Activated naive CD8-positive, alpha-beta T cell treated with anti-CD3 and anti-CD28 coated beads, Interleukin-2, amount 50 U/mL, for 16 hours (primary cell): ENCODE results near the gene ESR2.

Experiments
- DNase-seq: peaks from one replicate; pipeline ENCODE4 v3.0.0-alpha.2; 2020; ENCODE audit warnings: low read depth, low spot score

The ESR2 gene

DNA sequence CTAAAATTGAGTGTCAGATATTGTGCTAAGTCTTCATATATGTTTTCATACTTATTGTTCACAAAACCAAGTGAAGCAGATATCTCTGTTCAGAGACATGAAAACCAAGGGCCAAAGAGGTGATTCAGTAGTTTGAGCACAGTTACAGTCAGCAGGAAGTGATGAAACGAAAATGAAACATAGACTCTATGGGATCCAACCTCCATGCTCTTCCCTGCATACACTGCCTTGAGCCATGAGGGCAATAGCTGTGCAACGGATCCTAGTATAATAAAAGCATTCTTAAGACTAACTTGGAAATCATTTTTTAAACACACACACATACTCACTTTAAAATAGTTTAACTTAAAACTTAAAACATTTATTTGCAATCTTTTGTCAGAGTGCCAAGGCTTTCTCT, 27.9 kb downstream of the ESR2 start:
- no peak for DNase-seq

- DNase-seq = no peak
These were observed 28.9 kb downstream of the ESR2 start for GRCh38 chr14:64265222-64265621.

DNA sequence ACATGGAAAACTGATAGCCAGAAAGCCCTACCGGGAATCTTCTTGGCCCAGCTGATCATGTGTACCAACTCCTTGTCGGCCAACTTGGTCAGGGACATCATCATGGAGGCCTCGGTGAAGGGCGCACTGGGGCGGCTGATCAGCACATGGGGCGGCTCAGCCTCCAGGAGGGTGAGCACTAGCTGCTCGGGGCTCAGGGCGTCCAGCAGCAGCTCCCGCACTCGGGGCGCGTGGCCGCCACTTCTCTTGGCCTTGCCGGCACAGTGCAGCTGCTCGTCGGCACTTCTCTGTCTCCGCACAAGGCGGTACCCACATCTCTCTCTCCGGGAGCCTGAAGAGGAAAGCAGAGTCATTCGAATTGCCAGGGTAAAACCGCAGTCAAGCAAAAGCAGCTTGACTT, 33.8 kb downstream of the ESR2 start:
- no peak for DNase-seq

DNA sequence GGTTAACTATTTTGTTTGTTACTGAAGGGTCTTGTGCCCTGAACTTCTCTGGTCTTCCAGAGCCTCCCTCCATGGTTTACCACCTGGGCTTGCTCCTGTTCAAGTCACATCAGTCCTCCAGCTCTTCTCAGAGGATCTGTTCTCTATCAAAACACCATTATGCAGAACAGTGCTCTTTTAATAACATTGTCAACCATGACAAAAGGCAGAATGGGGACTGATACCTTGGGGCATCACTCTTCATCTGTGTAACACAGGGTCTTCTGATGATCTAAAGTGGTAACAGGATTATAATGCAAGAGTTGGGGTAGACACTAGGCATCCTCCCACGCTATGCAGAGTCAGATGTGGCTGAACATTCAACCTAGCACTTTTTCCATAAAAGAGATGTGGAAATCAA, 38.4 kb downstream of the ESR2 start:
- no peak for DNase-seq

GRCh38 chr14:64253672-64254071, 40.5 kb downstream of the ESR2 start:
- DNase-seq = no peak

GRCh38 chr14:64249363-64249762, 44.8 kb downstream of the ESR2 start:
- DNase-seq = no peak

DNA sequence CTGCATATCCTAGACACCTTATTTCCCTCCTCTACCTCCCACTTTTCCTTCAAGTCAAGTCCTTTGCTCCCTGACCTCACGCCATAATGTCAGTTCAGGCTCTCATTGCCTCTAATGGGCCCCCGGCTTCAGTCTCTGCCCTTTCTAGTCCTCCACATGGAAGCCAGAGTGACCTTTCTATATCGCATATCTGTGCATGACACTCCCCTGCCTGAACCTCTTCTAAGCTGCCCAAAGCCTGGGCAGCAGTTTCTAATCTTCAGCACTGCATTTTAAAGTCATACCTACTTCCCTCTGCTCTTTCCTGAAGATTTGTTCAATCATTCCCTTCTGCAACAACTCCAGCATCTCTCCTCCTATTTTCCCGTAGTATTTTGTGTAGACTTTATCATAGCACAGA, 45.5 kb downstream of the ESR2 start:
- DNase-seq = no peak

DNA sequence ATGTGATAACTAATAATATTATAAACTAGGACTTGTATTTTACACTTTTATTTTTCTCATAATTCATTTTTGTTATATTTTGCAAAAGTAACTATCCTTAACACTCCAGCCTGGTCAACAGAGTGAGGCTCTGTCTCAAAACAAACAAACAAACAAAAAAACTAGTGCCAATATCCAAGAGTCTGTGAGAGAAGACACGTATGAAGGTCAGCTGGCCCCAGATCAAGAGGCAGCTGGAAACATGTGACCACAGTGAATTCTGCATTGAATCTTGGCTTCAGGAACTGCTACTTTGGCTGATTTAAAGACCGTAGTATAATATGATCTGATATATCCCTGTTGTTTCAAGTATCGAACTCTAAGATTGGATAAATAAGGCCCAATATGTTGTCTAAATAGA, 47.0 kb downstream of the ESR2 start:
- no peak for DNase-seq

- no peak for DNase-seq
These were observed 47.5 kb downstream of the ESR2 start for GRCh38 chr14:64246688-64247087.

GRCh38 chr14:64245491-64245890, 48.7 kb downstream of the ESR2 start:
- DNase-seq = no peak

GRCh38 chr14:64244279-64244678, 49.9 kb downstream of the ESR2 start:
- no peak for DNase-seq

DNA sequence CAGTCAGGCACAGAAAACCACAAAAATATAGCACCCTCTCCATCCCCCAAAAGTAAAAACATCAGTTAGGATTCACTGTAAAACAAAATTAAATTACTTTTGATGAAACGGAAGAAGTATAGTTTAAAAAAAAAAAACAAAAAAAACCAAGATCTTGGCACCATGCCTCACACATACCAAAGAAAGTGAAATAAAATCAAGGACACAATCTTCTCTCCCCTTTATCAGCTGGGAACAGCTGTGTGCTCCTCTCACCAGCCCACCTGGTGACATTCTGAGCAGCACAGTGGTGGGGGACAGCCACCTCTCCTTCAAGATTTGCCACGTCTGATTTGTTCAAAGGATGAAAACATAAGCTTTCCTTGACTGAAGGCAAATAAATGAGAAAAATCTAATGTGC, 55.5 kb downstream of the ESR2 start:
- DNase-seq = no peak

DNA sequence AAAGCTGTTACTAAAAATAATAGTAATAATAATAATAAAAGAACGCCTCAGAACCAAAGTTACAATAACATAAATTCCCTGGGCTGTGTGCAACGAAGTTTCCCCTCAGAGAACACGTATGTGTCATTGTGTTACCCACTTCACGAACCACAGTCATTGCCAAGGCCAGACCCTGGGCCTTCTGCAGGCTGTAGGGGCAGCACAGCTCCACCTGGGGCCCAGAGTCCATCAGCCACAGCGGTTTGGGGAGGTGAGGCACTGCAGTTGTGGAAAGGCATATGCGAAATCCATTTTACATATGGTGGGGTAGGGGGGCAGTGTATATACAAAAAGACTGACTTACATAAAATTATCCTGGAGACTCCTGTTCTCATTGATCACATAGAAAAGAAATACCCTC, 56.1 kb downstream of the ESR2 start:
- DNase-seq = no peak

GRCh38 chr14:64235652-64236640, 58.2 kb downstream of the ESR2 start:
- DNase-seq = no peak

- no peak for DNase-seq
These were observed 59.1 kb downstream of the ESR2 start for GRCh38 chr14:64234877-64235651.

- no peak for DNase-seq
These were observed 60.5 kb downstream of the ESR2 start for GRCh38 chr14:64233531-64234190.

DNA sequence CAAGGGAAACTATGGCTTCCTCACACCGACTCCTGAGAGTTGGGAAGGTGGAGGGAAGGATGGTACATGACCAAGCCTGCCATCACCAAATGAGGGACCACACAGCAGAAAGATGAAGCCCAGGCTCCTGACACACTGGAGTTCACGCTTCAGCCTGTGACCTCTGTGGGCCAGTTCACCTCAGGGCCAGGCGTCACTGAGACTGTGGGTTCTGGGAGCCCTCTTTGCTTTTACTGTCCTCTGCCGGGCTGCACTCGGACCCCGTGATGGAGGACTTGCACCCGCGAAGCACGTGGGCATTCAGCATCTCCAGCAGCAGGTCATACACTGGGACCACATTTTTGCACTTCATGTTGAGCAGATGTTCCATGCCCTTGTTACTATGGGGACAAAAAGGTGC, 61.2 kb downstream of the ESR2 start:
- no peak for DNase-seq

DNA sequence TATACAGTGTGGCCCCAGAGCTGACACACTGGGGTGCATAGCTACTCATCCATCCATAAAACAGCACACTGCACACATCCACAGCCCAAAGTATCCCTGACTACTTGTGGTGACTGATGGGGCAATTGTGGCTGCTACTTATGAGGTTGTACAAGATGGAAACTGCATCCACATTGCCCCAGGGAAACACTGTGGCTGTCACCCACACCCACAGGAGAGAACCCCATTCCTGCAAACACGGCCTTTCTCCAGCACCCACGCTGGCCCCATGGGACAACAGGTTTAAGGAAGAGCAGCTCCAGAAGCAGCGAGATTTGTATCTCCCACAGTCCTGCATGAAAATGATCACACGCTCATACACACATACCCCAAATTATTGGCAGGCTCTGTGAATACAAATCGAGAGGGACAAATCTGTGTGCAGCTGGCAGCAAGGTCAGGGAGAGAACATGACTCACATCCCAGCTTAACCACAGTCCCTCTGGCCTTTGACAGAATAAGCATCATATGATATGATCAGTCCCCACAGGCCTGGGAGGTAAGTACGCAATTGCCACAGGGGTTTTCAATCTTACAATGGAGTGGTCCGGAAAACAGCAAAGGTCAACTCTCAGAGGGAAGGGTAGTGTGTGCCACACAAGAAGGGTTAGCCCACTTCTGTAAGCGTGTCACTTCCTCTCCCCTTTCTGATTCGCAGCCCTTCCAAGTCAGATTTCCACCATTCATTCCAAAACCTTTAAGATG, 61.9 kb downstream of the ESR2 start:
- no peak for DNase-seq

DNA sequence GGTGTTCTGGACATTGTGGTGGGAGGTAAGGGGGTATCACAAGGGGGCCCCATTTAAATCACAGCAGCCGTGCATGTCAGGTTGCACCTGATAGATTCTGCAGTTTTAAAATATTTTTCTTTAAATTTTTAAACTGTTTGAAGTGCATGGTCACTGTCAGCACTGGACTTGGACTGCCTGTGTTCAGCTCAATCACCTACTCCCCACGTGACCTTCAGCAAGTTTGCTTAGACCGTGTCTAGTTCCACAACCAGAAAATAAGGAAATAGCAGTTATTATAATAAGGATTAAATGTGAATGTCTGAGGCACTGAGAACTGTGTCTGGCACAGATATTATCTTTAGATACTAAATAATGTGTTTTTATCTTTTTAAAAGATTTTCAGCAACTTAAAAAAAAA, 64.7 kb downstream of the ESR2 start:
- no peak for DNase-seq

- DNase-seq = no peak
These were observed 66.3 kb downstream of the ESR2 start for GRCh38 chr14:64227856-64228255.

DNA sequence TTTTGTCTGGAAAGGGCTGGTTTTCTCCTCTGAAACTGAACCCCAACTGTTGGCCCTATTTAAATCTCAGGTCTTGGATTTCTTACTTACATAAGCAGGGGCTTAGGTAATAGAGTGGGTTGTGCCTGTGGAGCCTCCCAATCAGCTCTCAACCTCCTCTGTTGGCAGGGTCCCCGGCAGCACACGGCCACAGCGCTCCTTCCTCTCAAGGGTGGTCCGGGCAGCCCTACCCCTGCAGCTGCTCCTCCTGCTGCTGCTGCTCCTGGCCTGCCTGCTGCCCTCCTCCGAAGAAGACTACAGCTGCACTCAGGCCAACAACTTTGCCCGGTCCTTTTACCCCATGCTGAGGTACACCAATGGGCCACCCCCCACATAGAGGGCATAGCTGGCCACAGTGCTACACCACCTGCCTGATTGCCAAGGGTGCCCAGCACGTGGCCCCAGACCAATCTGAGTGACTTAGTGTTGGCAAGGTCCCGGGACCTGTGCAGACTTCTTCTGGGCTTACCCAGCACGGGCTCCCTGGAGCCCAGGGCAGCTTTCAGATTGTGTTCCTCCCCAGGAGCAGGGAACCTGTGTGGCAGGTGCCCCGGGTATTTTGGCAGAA, 68.9 kb downstream of the ESR2 start:
- DNase-seq = no peak
